HepG2 (cell line): ENCODE measurements around the gene RNF17. TPM values are rescaled to one million over a fixed set of nuclear protein-coding genes. Genes with fewer than 3 reads are reported as not detected.

Experiments used
- ARNT ChIP-seq: fragments of 450-650 bp; IDR thresholded peaks from 2 replicates; pipeline ENCODE4 v1.6.1; 2017
- CTCF ChIP-seq: sonication (generic); formaldehyde crosslinking; IDR thresholded peaks from 2 replicates; pipeline ENCODE4 v1.5.0; 2020; ENCODE audit warnings: mild to moderate bottlenecking, missing genetic modification reagents, moderate library complexity
- ELF3 ChIP-seq: IDR thresholded peaks from 2 replicates; pipeline ENCODE4 v1.6.1; 2016; ENCODE audit warnings: missing genetic modification reagents, missing compliant biosample characterization
- KLF12 ChIP-seq: sonication (generic); formaldehyde crosslinking; IDR thresholded peaks from 2 replicates; pipeline ENCODE4 v1.4.0; 2020; ENCODE audit warnings: missing genetic modification reagents, borderline replicate concordance
- MAZ ChIP-seq, 2 experiments: sonication (generic) in 1 of 2; formaldehyde crosslinking in 1 of 2; IDR thresholded peaks; 2 replicates each; pipeline versions ENCODE4 v1.5.0 to v1.6.1; 2012 to 2020; ENCODE audit warnings: low read depth in 2 of 2, mild to moderate bottlenecking in 2 of 2, borderline replicate concordance in 1 of 2, improper control_type of control experiment in 1 of 2, low read length in 1 of 2, missing genetic modification reagents in 1 of 2, moderate library complexity in 1 of 2
- MXD4 ChIP-seq: IDR thresholded peaks from 2 replicates; pipeline ENCODE4 v1.6.1; 2016; ENCODE audit warnings: mild to moderate bottlenecking, missing biosample characterization, missing genetic modification reagents
- NR0B2 ChIP-seq: sonication (generic); formaldehyde crosslinking; IDR thresholded peaks from 2 replicates; pipeline ENCODE4 v1.4.0; 2020; ENCODE audit warnings: mild to moderate bottlenecking, missing genetic modification reagents
- RBFOX2 ChIP-seq: fragments of 200-400 bp; formaldehyde crosslinking; IDR thresholded peaks from 2 replicates; pipeline ENCODE4 v1.6.1; 2017; ENCODE audit warnings: low read depth, mild to moderate bottlenecking, low read length
- RFX5 ChIP-seq: IDR thresholded peaks from 2 replicates; pipeline ENCODE4 v1.6.1; 2011; ENCODE audit warnings: low read depth, low read length, improper control_type of control experiment
- SIX1 ChIP-seq: sonication (generic); formaldehyde crosslinking; IDR thresholded peaks from 2 replicates; pipeline ENCODE4 v1.4.0; 2020; ENCODE audit warnings: missing genetic modification reagents, borderline replicate concordance
- SRF ChIP-seq: IDR thresholded peaks from 2 replicates; pipeline ENCODE4 v1.6.1; 2011; ENCODE audit warnings: mild to moderate bottlenecking, low read depth, low read length, moderate library complexity
- ZNF12 ChIP-seq: sonication (generic); formaldehyde crosslinking; IDR thresholded peaks from 2 replicates; pipeline ENCODE4 v1.5.0; 2020; ENCODE audit warnings: missing genetic modification reagents
- ZNF142 ChIP-seq: sonication (generic); formaldehyde crosslinking; IDR thresholded peaks from 2 replicates; pipeline ENCODE4 v1.4.0; 2020; ENCODE audit warnings: missing genetic modification reagents
- ZNF629 ChIP-seq: sonication (generic); formaldehyde crosslinking; conservative IDR thresholded peaks from 2 replicates; pipeline ENCODE4 v1.5.0; 2020; ENCODE audit warnings: missing genetic modification reagents
- ZNF720 ChIP-seq: sonication (generic); formaldehyde crosslinking; IDR thresholded peaks from 2 replicates; pipeline ENCODE4 v1.4.0; 2020; ENCODE audit warnings: missing genetic modification reagents
- polyA plus RNA-seq, 8 experiments: library from polyadenylated mRNA; depleted of rRNA in 3 of 8; stranded (reverse) in 7 of 8; unstranded in 1 of 8; fragments of >200 nt; fragmentation: Illumina TruSeq in 4 of 8; extraction: Trizol in 4 of 8; gene quantifications; 2 replicates each; pipeline versions ENCODE4 v1.2.1 to v1.2.3, GENCODE V29; 2011 to 2016; ENCODE audit warnings: low read depth in 4 of 8, missing spikeins in 1 of 8, mixed read lengths in 1 of 8; ENCODE audit not compliant: insufficient read depth in 1 of 8
- total RNA-seq, 5 experiments: library from RNA; depleted of rRNA; stranded (reverse); fragments of >200 nt; fragmentation: Illumina TruSeq; extraction: Trizol; gene quantifications; 2 replicates each; pipeline ENCODE4 v1.2.3, GENCODE V29; 2016; ENCODE audit warnings: low read depth in 1 of 5
- TF ChIP-seq, protein P1 (sequence below): sonication (generic); formaldehyde crosslinking; IDR thresholded peaks from 2 replicates; pipeline ENCODE4 v1.9.0; 2022; ENCODE audit warnings: low read depth, missing genetic modification reagents
- TF ChIP-seq, protein P2 (sequence below): sonication (generic); formaldehyde crosslinking; IDR thresholded peaks from 2 replicates; pipeline ENCODE4 v1.4.0; 2020; ENCODE audit warnings: missing genetic modification reagents

Gene RNF17
- total and polyA plus RNA-seq, 2 of the 13 experiments (the other 11 are each of a cell fraction or from before 2014, with no cell fraction given) = not detected

DNA sequence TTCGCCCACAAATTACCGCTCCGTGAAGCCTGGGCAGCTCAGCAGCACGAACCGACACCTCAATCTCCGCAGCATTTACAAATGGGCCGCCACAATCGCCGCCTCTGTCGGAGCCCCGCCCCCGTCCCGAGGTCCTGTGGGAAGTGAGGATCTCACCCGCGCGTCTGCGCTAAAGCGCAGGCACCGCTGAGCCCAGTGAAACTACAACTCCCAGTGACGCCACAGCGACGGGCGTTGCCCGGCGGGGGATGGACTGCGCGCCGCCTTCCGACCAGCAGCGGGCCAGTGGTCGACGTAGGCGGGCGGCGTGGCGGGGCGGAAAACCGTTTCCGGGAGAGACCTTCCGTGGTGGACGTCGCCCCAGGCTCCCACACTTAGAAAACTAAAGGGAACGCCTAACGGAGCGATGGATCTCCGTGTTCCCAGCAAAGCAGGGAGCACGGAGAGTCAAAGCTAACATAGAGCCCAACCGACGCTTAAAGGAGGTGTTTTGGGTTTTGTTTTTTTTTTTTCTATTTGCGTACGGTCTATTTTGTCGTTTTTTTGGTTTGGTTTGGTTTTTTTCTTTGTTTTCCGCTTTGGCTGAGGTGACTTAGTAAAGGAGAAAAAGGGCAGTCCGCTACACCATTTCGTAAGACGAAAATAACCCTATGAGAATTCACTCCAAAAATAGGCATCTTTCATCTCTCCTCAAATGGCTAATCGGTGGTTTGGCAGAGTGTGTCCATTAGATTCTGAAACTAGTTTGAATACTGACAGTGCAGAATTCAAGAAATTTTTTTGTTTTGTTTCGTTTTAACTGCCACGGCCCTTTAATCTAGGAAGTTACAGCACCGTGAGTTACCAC, 159.0 kb downstream of the RNF17 start (continued):
- TF ChIP-seq ZNF142 (CRISPR knock-in tag) (peak; percentile 46; the same call in 1 of the 2 replicates), ZNF720 (CRISPR knock-in tag) (no peak), ZNF629 (CRISPR knock-in tag) (no peak), ZNF12 (CRISPR knock-in tag) (no peak), SIX1 (CRISPR knock-in tag) (no peak), RBFOX2 (peak; percentile 87), ELF3 (peak; percentile 88), CTCF (CRISPR knock-in tag) (peak; percentile 48), NR0B2 (no peak), MXD4 (CRISPR knock-in tag) (peak; percentile 38; the same call in 1 of the 2 replicates), RFX5 (peak; percentile 42; the same call in 1 of the 2 replicates), ARNT (no peak), KLF12 (CRISPR knock-in tag) (peak; percentile 99), SRF (no peak), MAZ (IDR thresholded peaks at IDR 0.05; ENCODE audit: borderline replicate concordance, low read depth, low read length) (peak; percentile 80), MAZ (CRISPR knock-in tag; IDR thresholded peaks at IDR 0.05; ENCODE audit: low read depth) (no peak)
- TF ChIP-seq, protein P1, sequence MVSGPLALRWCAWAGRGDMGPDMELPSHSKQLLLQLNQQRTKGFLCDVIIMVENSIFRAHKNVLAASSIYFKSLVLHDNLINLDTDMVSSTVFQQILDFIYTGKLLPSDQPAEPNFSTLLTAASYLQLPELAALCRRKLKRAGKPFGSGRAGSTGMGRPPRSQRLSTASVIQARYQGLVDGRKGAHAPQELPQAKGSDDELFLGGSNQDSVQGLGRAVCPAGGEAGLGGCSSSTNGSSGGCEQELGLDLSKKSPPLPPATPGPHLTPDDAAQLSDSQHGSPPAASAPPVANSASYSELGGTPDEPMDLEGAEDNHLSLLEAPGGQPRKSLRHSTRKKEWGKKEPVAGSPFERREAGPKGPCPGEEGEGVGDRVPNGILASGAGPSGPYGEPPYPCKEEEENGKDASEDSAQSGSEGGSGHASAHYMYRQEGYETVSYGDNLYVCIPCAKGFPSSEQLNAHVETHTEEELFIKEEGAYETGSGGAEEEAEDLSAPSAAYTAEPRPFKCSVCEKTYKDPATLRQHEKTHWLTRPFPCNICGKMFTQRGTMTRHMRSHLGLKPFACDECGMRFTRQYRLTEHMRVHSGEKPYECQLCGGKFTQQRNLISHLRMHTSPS = no peak
- TF ChIP-seq, protein P2, sequence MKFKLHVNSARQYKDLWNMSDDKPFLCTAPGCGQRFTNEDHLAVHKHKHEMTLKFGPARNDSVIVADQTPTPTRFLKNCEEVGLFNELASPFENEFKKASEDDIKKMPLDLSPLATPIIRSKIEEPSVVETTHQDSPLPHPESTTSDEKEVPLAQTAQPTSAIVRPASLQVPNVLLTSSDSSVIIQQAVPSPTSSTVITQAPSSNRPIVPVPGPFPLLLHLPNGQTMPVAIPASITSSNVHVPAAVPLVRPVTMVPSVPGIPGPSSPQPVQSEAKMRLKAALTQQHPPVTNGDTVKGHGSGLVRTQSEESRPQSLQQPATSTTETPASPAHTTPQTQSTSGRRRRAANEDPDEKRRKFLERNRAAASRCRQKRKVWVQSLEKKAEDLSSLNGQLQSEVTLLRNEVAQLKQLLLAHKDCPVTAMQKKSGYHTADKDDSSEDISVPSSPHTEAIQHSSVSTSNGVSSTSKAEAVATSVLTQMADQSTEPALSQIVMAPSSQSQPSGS = peak; percentile 56; the same call in 1 of the 2 replicates
